HCT116 (cell line): Measurements from ENCODE around the gene EIF3I.

Source experiments
- ELF1 ChIP-seq: IDR thresholded peaks from 2 replicates; pipeline ENCODE4 v1.6.1; 2012; ENCODE audit warnings: low read depth, borderline replicate concordance
- EZH2 ChIP-seq: fragments of 200-600 bp; sonication (generic); IDR thresholded peaks from 2 replicates; pipeline ENCODE4 v1.6.1; 2017; ENCODE audit warnings: antibody characterized with exemption, mixed run types
- EZH2phosphoT487 ChIP-seq: fragments of 200-600 bp; IDR thresholded peaks from 2 replicates; pipeline ENCODE4 v1.6.1; 2018; ENCODE audit warnings: antibody characterized with exemption, borderline replicate concordance
- MAX ChIP-seq: IDR thresholded peaks from 2 replicates; pipeline ENCODE4 v1.6.1; 2012
- POLR2A ChIP-seq: IDR thresholded peaks from 2 replicates; pipeline ENCODE4 v1.7.0; 2011; ENCODE audit warnings: borderline replicate concordance; ENCODE audit not compliant: insufficient read depth, insufficient read length; ENCODE audit errors: extremely low read depth
- POLR2AphosphoS5 ChIP-seq: IDR thresholded peaks from 2 replicates; pipeline ENCODE4 v1.6.1; 2011; ENCODE audit warnings: mild to moderate bottlenecking, low read depth, low read length, moderate library complexity
- SP1 ChIP-seq: IDR thresholded peaks from 2 replicates; pipeline ENCODE4 v1.6.1; 2012; ENCODE audit warnings: low read depth
- YY1 ChIP-seq: IDR thresholded peaks from 2 replicates; pipeline ENCODE4 v1.6.1; 2011; ENCODE audit warnings: low read length, low read depth, moderate library complexity, mild to moderate bottlenecking; ENCODE audit not compliant: insufficient replicate concordance; ENCODE audit errors: extremely low read depth
- ZFX ChIP-seq: fragments of 450-650 bp; IDR thresholded peaks from 2 replicates; pipeline ENCODE4 v1.6.1; 2017
- ZNF274 ChIP-seq: fragments of 200-500 bp; sonication (Bioruptor generic); IDR thresholded peaks from 2 replicates; pipeline ENCODE4 v1.6.1; 2014; ENCODE audit warnings: mild to moderate bottlenecking, low read depth, low read length, inconsistent platforms
- TF ChIP-seq, protein P1 (sequence below), 3 experiments: fragments of 200-600 bp in 1 of 3; sonication (generic) in 1 of 3; IDR thresholded peaks in 2 of 3; conservative IDR thresholded peaks in 1 of 3; 2 replicates each; pipeline ENCODE4 v1.5.1; 2012 to 2017; ENCODE audit warnings: low read depth in 2 of 3, low read length in 2 of 3, antibody characterized with exemption in 1 of 3, borderline replicate concordance in 1 of 3, control low read depth in 1 of 3, mild to moderate bottlenecking in 1 of 3, mixed read lengths in 1 of 3, mixed run types in 1 of 3, moderate library complexity in 1 of 3; ENCODE audit not compliant: insufficient read depth in 1 of 3
- TF ChIP-seq, protein P2 (sequence below): IDR thresholded peaks from 2 replicates; pipeline ENCODE4 v1.6.1; 2012; ENCODE audit warnings: low read depth

DNA sequence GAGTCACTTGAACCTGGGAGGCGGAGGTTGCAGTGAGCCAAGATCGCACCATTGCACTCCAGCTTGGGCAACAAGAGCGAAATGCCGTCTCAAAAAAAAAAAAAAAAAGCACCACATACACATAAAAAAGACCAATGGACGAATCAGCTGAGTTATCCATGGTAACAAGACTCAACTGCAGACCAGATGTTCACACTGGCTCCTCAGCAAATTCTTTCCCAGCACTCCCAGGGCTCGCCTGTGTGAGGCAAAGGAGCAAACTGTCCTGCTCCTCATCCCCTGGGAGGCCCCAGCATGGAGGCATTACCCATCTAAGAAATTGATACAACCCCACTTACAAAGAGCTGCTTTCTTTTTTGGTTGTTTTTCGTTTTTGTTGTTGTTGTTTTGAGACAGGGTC, 3.2 kb upstream of the EIF3I start:
- TF ChIP-seq MAX (no peak), EZH2phosphoT487 (no peak), ZFX (no peak), POLR2AphosphoS5 (no peak), ELF1 (no peak), POLR2A (no peak), EZH2 (no peak), YY1 (no peak), ZNF274 (no peak), SP1 (no peak)
- TF ChIP-seq, protein P1, sequence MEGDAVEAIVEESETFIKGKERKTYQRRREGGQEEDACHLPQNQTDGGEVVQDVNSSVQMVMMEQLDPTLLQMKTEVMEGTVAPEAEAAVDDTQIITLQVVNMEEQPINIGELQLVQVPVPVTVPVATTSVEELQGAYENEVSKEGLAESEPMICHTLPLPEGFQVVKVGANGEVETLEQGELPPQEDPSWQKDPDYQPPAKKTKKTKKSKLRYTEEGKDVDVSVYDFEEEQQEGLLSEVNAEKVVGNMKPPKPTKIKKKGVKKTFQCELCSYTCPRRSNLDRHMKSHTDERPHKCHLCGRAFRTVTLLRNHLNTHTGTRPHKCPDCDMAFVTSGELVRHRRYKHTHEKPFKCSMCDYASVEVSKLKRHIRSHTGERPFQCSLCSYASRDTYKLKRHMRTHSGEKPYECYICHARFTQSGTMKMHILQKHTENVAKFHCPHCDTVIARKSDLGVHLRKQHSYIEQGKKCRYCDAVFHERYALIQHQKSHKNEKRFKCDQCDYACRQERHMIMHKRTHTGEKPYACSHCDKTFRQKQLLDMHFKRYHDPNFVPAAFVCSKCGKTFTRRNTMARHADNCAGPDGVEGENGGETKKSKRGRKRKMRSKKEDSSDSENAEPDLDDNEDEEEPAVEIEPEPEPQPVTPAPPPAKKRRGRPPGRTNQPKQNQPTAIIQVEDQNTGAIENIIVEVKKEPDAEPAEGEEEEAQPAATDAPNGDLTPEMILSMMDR (IDR thresholded peaks at IDR 0.05 in 2 of 3, conservative IDR thresholded peaks at IDR 0.05 in 1 of 3; ENCODE audit: borderline replicate concordance in 1 of 3, insufficient read depth in 1 of 3, low read depth in 2 of 3, low read length in 2 of 3): no peak
- TF ChIP-seq, protein P2, sequence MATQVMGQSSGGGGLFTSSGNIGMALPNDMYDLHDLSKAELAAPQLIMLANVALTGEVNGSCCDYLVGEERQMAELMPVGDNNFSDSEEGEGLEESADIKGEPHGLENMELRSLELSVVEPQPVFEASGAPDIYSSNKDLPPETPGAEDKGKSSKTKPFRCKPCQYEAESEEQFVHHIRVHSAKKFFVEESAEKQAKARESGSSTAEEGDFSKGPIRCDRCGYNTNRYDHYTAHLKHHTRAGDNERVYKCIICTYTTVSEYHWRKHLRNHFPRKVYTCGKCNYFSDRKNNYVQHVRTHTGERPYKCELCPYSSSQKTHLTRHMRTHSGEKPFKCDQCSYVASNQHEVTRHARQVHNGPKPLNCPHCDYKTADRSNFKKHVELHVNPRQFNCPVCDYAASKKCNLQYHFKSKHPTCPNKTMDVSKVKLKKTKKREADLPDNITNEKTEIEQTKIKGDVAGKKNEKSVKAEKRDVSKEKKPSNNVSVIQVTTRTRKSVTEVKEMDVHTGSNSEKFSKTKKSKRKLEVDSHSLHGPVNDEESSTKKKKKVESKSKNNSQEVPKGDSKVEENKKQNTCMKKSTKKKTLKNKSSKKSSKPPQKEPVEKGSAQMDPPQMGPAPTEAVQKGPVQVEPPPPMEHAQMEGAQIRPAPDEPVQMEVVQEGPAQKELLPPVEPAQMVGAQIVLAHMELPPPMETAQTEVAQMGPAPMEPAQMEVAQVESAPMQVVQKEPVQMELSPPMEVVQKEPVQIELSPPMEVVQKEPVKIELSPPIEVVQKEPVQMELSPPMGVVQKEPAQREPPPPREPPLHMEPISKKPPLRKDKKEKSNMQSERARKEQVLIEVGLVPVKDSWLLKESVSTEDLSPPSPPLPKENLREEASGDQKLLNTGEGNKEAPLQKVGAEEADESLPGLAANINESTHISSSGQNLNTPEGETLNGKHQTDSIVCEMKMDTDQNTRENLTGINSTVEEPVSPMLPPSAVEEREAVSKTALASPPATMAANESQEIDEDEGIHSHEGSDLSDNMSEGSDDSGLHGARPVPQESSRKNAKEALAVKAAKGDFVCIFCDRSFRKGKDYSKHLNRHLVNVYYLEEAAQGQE: no peak
